Gastrocnemius medialis (tissue), 4 donors: ENCODE measurements around the gene CARD9.

Source experiments
- POLR2A ChIP-seq, 2 donors: fragments of 450-650 bp; IDR thresholded peaks; one replicate each; pipeline ENCODE4 v1.6.1; 2017; ENCODE audit warnings: antibody characterized with exemption in 2 of 2, mild to moderate bottlenecking in 2 of 2, moderate library complexity in 2 of 2
- TF ChIP-seq, protein P1 (sequence below), 5 experiments: fragments of 450-650 bp in 3 of 5; fragments of 200-600 bp in 2 of 5; sonication (generic) in 2 of 5; IDR thresholded peaks in 4 of 5; conservative IDR thresholded peaks in 1 of 5; 1 replicate in 4 of 5; 2 replicates in 1 of 5; pipeline ENCODE4 v1.5.1; 2016 to 2019; ENCODE audit warnings: antibody characterized with exemption in 5 of 5, mild to moderate bottlenecking in 3 of 5, moderate library complexity in 3 of 5

DNA sequence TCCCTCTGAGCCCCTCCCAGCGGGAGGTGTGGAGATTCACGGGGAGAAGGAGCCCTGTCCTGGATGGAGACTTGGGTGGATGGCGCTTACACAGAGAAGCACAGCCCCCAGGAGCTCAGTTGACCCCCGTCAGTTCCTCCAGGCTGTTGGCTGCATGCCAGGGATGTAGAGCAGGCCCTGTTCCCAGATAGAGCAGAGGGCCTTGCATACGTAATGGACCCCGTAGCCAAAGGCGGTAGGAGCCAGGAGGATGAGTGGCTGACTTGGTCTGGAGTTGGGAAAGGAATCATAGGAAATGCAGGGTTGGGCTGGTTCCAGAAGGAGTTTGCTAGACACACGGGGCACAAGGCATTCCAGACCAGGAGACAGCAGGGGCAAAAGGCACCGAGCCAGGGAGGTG, 39.5 kb upstream of the CARD9 start:
- TF ChIP-seq, protein P1, sequence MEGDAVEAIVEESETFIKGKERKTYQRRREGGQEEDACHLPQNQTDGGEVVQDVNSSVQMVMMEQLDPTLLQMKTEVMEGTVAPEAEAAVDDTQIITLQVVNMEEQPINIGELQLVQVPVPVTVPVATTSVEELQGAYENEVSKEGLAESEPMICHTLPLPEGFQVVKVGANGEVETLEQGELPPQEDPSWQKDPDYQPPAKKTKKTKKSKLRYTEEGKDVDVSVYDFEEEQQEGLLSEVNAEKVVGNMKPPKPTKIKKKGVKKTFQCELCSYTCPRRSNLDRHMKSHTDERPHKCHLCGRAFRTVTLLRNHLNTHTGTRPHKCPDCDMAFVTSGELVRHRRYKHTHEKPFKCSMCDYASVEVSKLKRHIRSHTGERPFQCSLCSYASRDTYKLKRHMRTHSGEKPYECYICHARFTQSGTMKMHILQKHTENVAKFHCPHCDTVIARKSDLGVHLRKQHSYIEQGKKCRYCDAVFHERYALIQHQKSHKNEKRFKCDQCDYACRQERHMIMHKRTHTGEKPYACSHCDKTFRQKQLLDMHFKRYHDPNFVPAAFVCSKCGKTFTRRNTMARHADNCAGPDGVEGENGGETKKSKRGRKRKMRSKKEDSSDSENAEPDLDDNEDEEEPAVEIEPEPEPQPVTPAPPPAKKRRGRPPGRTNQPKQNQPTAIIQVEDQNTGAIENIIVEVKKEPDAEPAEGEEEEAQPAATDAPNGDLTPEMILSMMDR (IDR thresholded peaks at IDR 0.05 in 4 of 5, conservative IDR thresholded peaks at IDR 0.05 in 1 of 5), result no peak
- no peak for TF ChIP-seq POLR2A (IDR thresholded peaks at IDR 0.05)
